OCI-LY7 (cell line): ENCODE data around the gene GATA3. TPM values are rescaled to one million over a fixed set of nuclear protein-coding genes. Genes with fewer than 3 reads are reported as not detected.

Source experiments
- BruUV-seq: library from RNA; stranded (reverse); fragments of 400-500 nt; replicated peaks from 2 replicates; lab custom pipeline; 2021; lab: Mats Ljungman, UMichigan
- CTCF ChIA-PET: fragments of 300-600 bp; sonication (Branson Sonifier 250); formaldehyde crosslinking; loops from one replicate; lab custom pipeline; 2022; ENCODE audit warnings: antibody characterized with exemption; ENCODE audit not compliant: unreplicated experiment; lab: Charles Lee
- POLR2A ChIA-PET: fragments of 300-600 bp; sonication (Branson Sonifier 250); formaldehyde crosslinking; loops from one replicate; lab custom pipeline; 2022; ENCODE audit warnings: antibody characterized with exemption; lab: Charles Lee
- DNase-seq: peaks from one replicate; pipeline ENCODE4 v3.0.0-alpha.2; 2015; ENCODE audit warnings: low spot score
- H2AFZ ChIP-seq: fragments of 200-600 bp; sonication (generic), shearing (Covaris generic); 2 replicates; pipeline ENCODE4 v1.6.1; 2014; ENCODE audit warnings: mild to moderate bottlenecking, antibody characterized with exemption, low read length, moderate library complexity
- H3K27ac ChIP-seq: fragments of 200-600 bp; sonication (generic); 2 replicates; pipeline ENCODE4 v1.5.1; 2014; ENCODE audit warnings: mixed run types, low read depth, mild to moderate bottlenecking, moderate library complexity, low read length, inconsistent platforms; ENCODE audit not compliant: poor library complexity, severe bottlenecking
- H3K36me3 ChIP-seq: fragments of 200-600 bp; sonication (generic); 2 replicates; pipeline ENCODE4 v1.6.1; 2014; ENCODE audit warnings: mild to moderate bottlenecking, antibody characterized with exemption, low read length, moderate library complexity, mixed read lengths; ENCODE audit not compliant: insufficient read depth
- H3K4me1 ChIP-seq: fragments of 200-600 bp; sonication (generic); 2 replicates; pipeline ENCODE4 v1.5.1; 2014; ENCODE audit warnings: mild to moderate bottlenecking, low read length; ENCODE audit not compliant: insufficient read depth, poor library complexity, severe bottlenecking
- H3K4me2 ChIP-seq: fragments of 200-600 bp; sonication (generic); 2 replicates; pipeline ENCODE4 v1.6.1; 2014; ENCODE audit warnings: mild to moderate bottlenecking, low read length
- H3K4me3 ChIP-seq: fragments of 200-600 bp; sonication (generic); 2 replicates; pipeline ENCODE4 v1.5.1; 2014; ENCODE audit warnings: mild to moderate bottlenecking, low read depth, low read length; ENCODE audit not compliant: poor library complexity, severe bottlenecking
- H3K79me2 ChIP-seq: fragments of 200-600 bp; sonication (generic); 2 replicates; pipeline ENCODE4 v1.6.1; 2016; ENCODE audit warnings: low read depth, mild to moderate bottlenecking, low read length, moderate library complexity, mixed read lengths; ENCODE audit not compliant: insufficient read depth
- H3K9me2 ChIP-seq: fragments of 200-600 bp; sonication (generic); 2 replicates; pipeline ENCODE4 v1.6.1; 2016; ENCODE audit warnings: mild to moderate bottlenecking, low read length, mixed read lengths; ENCODE audit not compliant: insufficient read depth
- H3K9me3 ChIP-seq: fragments of 200-600 bp; sonication (generic); 2 replicates; pipeline ENCODE4 v1.6.1; 2014; ENCODE audit warnings: mild to moderate bottlenecking, mixed run types, low read length, mixed read lengths
- H4K20me1 ChIP-seq: fragments of 200-600 bp; sonication (generic); 2 replicates; pipeline ENCODE4 v1.6.1; 2014; ENCODE audit warnings: mild to moderate bottlenecking, antibody characterized with exemption, low read length, moderate library complexity, mixed read lengths; ENCODE audit not compliant: insufficient read depth
- CTCF ChIP-seq: fragments of 200-600 bp; sonication (generic); conservative IDR thresholded peaks from 2 replicates; pipeline ENCODE4 v1.5.1; 2014; ENCODE audit warnings: mild to moderate bottlenecking, antibody characterized with exemption, low read length, moderate library complexity, mixed read lengths
- EZH2phosphoT487 ChIP-seq: fragments of 200-600 bp; sonication (generic); IDR thresholded peaks from 2 replicates; pipeline ENCODE4 v1.6.1; 2018; ENCODE audit warnings: low read depth, borderline replicate concordance, mild to moderate bottlenecking, mixed run types, antibody characterized with exemption, low read length, moderate library complexity, mixed read lengths
- intact Hi-C: fragments of 100-400 bp; cut with micrococcal nuclease; formaldehyde crosslinking; loops from one replicate; pipeline ENCODE4 v1.10.0; 2022; ENCODE audit not compliant: unreplicated experiment
- total RNA-seq, 2 experiments: library from RNA; depleted of rRNA in 1 of 2; stranded (reverse); fragments of >200 nt in 1 of 2; shearing (Covaris generic) in 1 of 2; gene quantifications; 2 replicates each; pipeline ENCODE4 v1.2.3, GENCODE V29; 2014 to 2022

GATA3 gene
- total RNA-seq, 2 experiments from 2014 or later = not detected

DNA sequence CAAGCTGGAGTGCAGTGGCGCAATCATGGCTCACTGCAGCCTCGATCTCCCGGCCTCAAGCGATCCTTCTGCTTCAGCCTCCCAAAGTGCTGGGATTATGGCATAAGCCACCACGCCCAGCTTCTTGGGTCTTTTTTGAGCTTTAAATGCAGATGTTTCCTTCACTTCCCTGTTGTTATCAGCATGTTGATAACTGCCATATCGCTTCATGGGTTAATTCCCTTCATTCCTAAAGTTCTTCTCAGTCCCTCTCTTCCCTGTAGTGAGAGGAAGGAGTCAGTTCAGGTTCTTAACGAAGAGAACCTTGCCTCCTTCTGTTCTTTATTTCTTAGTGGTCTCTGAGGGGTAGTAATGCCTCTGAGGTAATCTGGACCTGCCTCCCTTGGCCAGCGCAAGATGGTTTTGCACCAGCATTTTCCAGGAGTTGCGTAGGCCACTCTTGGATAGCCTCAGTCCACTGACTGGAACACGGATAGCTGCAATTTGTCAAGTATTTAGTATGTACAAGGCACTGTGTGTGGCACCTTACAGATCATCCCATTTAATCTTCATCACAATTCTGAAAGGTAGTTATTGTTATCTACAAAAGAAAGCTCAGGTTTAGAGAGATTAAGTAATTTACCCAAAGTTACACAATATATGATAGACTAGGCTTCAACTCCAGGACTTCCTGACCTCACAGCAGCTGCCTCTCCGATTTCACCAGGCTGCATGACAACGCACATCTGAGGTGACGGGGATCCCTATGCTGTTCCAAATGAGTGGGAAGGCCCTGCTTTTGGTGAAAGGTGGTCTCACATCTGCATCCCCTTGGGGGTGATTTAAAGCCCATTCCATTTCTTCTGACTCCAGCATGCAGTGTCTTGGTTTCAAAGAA is 60.5 kb downstream of the GATA3 start:
- no TSS peak for BruUV-seq
- POLR2A ChIA-PET = no interaction called here

DNA sequence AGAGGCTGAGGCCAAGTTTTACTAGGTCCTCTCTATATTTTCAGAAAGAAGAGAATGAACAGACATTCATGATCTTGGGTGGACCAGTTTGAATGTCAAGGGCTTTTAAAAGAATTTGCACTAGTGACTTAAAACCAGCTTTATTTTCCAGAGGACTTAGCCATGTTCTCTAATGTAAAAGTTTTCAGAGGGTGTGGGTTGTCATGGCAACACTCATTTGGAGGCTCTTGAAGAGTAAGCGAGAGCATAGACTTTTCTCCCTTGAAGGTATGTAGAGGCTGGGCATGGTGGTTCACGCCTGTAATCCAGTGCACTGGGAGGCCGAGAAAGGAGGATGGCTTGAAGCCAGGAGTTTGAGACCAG is 61.1 kb downstream of the GATA3 start:
- DNase-seq = no peak
- no peaks in the 10 kb centered on the region for H3K79me2 ChIP-seq
- H3K27ac ChIP-seq = no peak overlapping the region
- no peak overlapping the region for H3K4me3 ChIP-seq
- BruUV-seq = no TSS peak
- no peak overlapping the region for H2AFZ ChIP-seq
- no peaks in the 10 kb centered on the region for H4K20me1 ChIP-seq
- CTCF ChIA-PET = no interaction called here
- intact Hi-C loops = no loop called here
- TF ChIP-seq CTCF = no peak
- TF ChIP-seq EZH2phosphoT487 = no peak
- H3K4me2 ChIP-seq = no peak overlapping the region
- H3K4me1 ChIP-seq = no peaks in the 10 kb centered on the region
- no peaks in the 10 kb centered on the region for H3K9me2 ChIP-seq
- POLR2A ChIA-PET = no interaction called here
- no peaks in the 10 kb centered on the region for H3K9me3 ChIP-seq
- H3K36me3 ChIP-seq = no peaks in the 10 kb centered on the region

More for the DNA sequence above, 60.5 kb downstream of the GATA3 start:
- intact Hi-C loops = no loop called here
- TF ChIP-seq CTCF (no peak), EZH2phosphoT487 (no peak)
- no peaks in the 10 kb centered on the region for H3K36me3 ChIP-seq
- H3K4me2 ChIP-seq = no peak overlapping the region
- no peaks in the 10 kb centered on the region for H4K20me1 ChIP-seq
- no peaks in the 10 kb centered on the region for H3K79me2 ChIP-seq
- no peak overlapping the region for H3K4me3 ChIP-seq
- CTCF ChIA-PET = no interaction called here
- H3K4me1 ChIP-seq = no peaks in the 10 kb centered on the region
- DNase-seq = no peak
- no peaks in the 10 kb centered on the region for H3K9me2 ChIP-seq
- no peak overlapping the region for H3K27ac ChIP-seq
- no peak overlapping the region for H2AFZ ChIP-seq
- no peaks in the 10 kb centered on the region for H3K9me3 ChIP-seq

GRCh38 chr10:8116474-8116873 is 62.0 kb downstream of the GATA3 start:
- no peaks in the 10 kb centered on the region for H3K9me3 ChIP-seq
- no peaks in the 10 kb centered on the region for H3K36me3 ChIP-seq
- no peak overlapping the region for H3K27ac ChIP-seq
- no peak overlapping the region for H2AFZ ChIP-seq
- BruUV-seq = no TSS peak
- no peak for DNase-seq
- H4K20me1 ChIP-seq = no peaks in the 10 kb centered on the region
- intact Hi-C loops = no loop called here
- H3K79me2 ChIP-seq = no peaks in the 10 kb centered on the region
- H3K4me1 ChIP-seq = no peaks in the 10 kb centered on the region
- ChIA-PET POLR2A (interaction anchor here (0.6 kb wide), 1 partner anchor 944 kb away, joined by 3 read pairs; no protein-coding TSS in a partner anchor), CTCF (interaction anchor here (0.6 kb wide), 1 partner anchor 268 kb away, joined by 3 read pairs; no protein-coding TSS in a partner anchor)
- no peak overlapping the region for H3K4me2 ChIP-seq
- no peaks in the 10 kb centered on the region for H3K9me2 ChIP-seq
- H3K4me3 ChIP-seq = no peak overlapping the region
- TF ChIP-seq CTCF (no peak), EZH2phosphoT487 (no peak)
